HCT116 (cell line): Measurements from ENCODE around the gene PIK3CB. TPM values are rescaled to one million over a fixed set of nuclear protein-coding genes. Genes with fewer than 3 reads are reported as not detected.
A peak's percentile ranks its signal among the peaks of the same experiment; 100 is the strongest.

ENCODE experiments used
- ATAC-seq: fragments of 200-7000 bp; cut with Tn5 transposase; 2 replicates; pipeline ENCODE4 v1.9.1; 2020; ENCODE audit warnings: mild to moderate bottlenecking, moderate library complexity
- BruUV-seq: library from RNA; stranded (reverse); fragments of 400-500 nt; replicated peaks from 2 replicates; lab custom pipeline; 2021; lab: Mats Ljungman, UMichigan
- CTCF ChIA-PET: fragments of 300-600 bp; sonication (Branson Sonifier 250); formaldehyde crosslinking; loops from one replicate; lab custom pipeline; 2021; ENCODE audit warnings: antibody characterized with exemption; lab: Charles Lee
- POLR2A ChIA-PET: fragments of 300-600, 350-600 bp; sonication (Branson Sonifier 250); formaldehyde crosslinking; loops from one replicate; lab custom pipeline; 2021; ENCODE audit warnings: antibody characterized with exemption; lab: Charles Lee
- RAD21 ChIA-PET, 2 experiments: fragments of 300-600 bp; sonication (Branson Sonifier 250); formaldehyde crosslinking; loops; one replicate each; lab custom pipeline; 2023; ENCODE audit warnings: low total read pairs in 2 of 2; ENCODE audit not compliant: uncharacterized antibody in 2 of 2, unreplicated experiment in 2 of 2, low non-redundant PET in 1 of 2; lab: Charles Lee
- DNase-seq: peaks from one replicate; pipeline ENCODE4 v3.0.0-alpha.2; 2010; ENCODE audit warnings: low read depth, low spot score
- H2AFZ ChIP-seq: fragments of 200-600 bp; shearing (Covaris generic), sonication (generic); 2 replicates; pipeline ENCODE4 v1.6.1; 2017; ENCODE audit warnings: low read depth, mixed run types, mixed read lengths, antibody characterized with exemption, low read length; ENCODE audit not compliant: poor library complexity, severe bottlenecking
- H3K27ac ChIP-seq: 2 replicates; pipeline ENCODE4 v1.5.1; 2012; ENCODE audit warnings: low read depth, low read length
- H3K27me3 ChIP-seq: fragments of 200-600 bp; sonication (generic); 2 replicates; pipeline ENCODE4 v1.6.1; 2016; ENCODE audit warnings: mixed run types, low read length, mixed read lengths; ENCODE audit not compliant: insufficient read depth
- H3K36me3 ChIP-seq, 2 experiments: fragments of 200-500 bp in 1 of 2; fragments of 200-600 bp in 1 of 2; sonication (Bioruptor generic) in 1 of 2; sonication (generic) in 1 of 2; 2 replicates each; pipeline versions ENCODE4 v1.5.1 to v1.6.1; 2014 to 2016; ENCODE audit warnings: low read length in 2 of 2, inconsistent platforms in 1 of 2, mixed read lengths in 1 of 2, mixed run types in 1 of 2; ENCODE audit not compliant: insufficient read depth in 2 of 2, control insufficient read depth in 1 of 2
- H3K4me1 ChIP-seq, 2 experiments: fragments of 200-600 bp in 1 of 2; sonication (generic) in 1 of 2; 2 replicates each; pipeline versions ENCODE4 v1.5.1 to v1.6.1; 2012 to 2017; ENCODE audit warnings: low read length in 2 of 2, inconsistent platforms in 1 of 2, mild to moderate bottlenecking in 1 of 2, mixed read lengths in 1 of 2, mixed run types in 1 of 2, moderate library complexity in 1 of 2; ENCODE audit not compliant: insufficient read depth in 2 of 2, control insufficient read depth in 1 of 2
- H3K4me2 ChIP-seq: fragments of 200-600 bp; sonication (generic); 2 replicates; pipeline ENCODE4 v1.6.1; 2017; ENCODE audit warnings: mixed run types, low read length, mixed read lengths
- H3K4me3 ChIP-seq, 2 experiments: fragments of 200-600 bp in 1 of 2; sonication (generic) in 1 of 2; replicated peaks in 1 of 2; 2 replicates each; pipeline ENCODE4 v1.5.1; 2011 to 2016; ENCODE audit warnings: low read length in 2 of 2, control low read depth in 1 of 2, low read depth in 1 of 2, mild to moderate bottlenecking in 1 of 2, mixed read lengths in 1 of 2, mixed run types in 1 of 2
- H3K79me2 ChIP-seq: fragments of 200-600 bp; sonication (generic); 2 replicates; pipeline ENCODE4 v1.6.1; 2017; ENCODE audit warnings: mild to moderate bottlenecking, mixed run types, low read length, moderate library complexity, mixed read lengths; ENCODE audit not compliant: insufficient read depth
- H3K9ac ChIP-seq: fragments of 200-600 bp; sonication (generic); 2 replicates; pipeline ENCODE4 v1.6.1; 2016; ENCODE audit warnings: low read length, mixed read lengths
- H3K9me2 ChIP-seq: fragments of 200-600 bp; sonication (generic), shearing (Covaris generic); 2 replicates; pipeline ENCODE4 v1.6.1; 2017; ENCODE audit warnings: mixed run types, mild to moderate bottlenecking, moderate library complexity; ENCODE audit not compliant: insufficient read depth
- H3K9me3 ChIP-seq, 2 experiments: fragments of 200-500 bp in 1 of 2; fragments of 200-600 bp in 1 of 2; sonication (Bioruptor generic) in 1 of 2; sonication (generic) in 1 of 2; 2 replicates each; pipeline ENCODE4 v1.6.1; 2014 to 2017; ENCODE audit warnings: low read length in 2 of 2, mixed read lengths in 2 of 2, inconsistent platforms in 1 of 2, low read depth in 1 of 2, mild to moderate bottlenecking in 1 of 2, mixed run types in 1 of 2, moderate library complexity in 1 of 2; ENCODE audit not compliant: control insufficient read depth in 1 of 2, insufficient read depth in 1 of 2
- H4K20me1 ChIP-seq: fragments of 200-600 bp; sonication (generic), shearing (Covaris generic); 2 replicates; pipeline ENCODE4 v1.6.1; 2017; ENCODE audit warnings: mixed run types, mild to moderate bottlenecking, moderate library complexity; ENCODE audit not compliant: insufficient read depth
- CEBPB ChIP-seq: IDR thresholded peaks from 2 replicates; pipeline ENCODE4 v1.6.1; 2012; ENCODE audit warnings: low read depth
- EZH2 ChIP-seq: fragments of 200-600 bp; sonication (generic); IDR thresholded peaks from 2 replicates; pipeline ENCODE4 v1.6.1; 2017; ENCODE audit warnings: antibody characterized with exemption, mixed run types
- FOSL1 ChIP-seq: IDR thresholded peaks from 2 replicates; pipeline ENCODE4 v1.6.1; 2012; ENCODE audit warnings: low read depth
- JUND ChIP-seq: IDR thresholded peaks from 2 replicates; pipeline ENCODE4 v1.6.1; 2012
- POLR2A ChIP-seq: IDR thresholded peaks from 2 replicates; pipeline ENCODE4 v1.7.0; 2011; ENCODE audit warnings: borderline replicate concordance; ENCODE audit not compliant: insufficient read depth, insufficient read length; ENCODE audit errors: extremely low read depth
- RAD21 ChIP-seq: IDR thresholded peaks from 2 replicates; pipeline ENCODE4 v1.6.1; 2012; ENCODE audit warnings: low read depth, mild to moderate bottlenecking
- SIN3A ChIP-seq: IDR thresholded peaks from 2 replicates; pipeline ENCODE4 v1.6.1; 2012; ENCODE audit warnings: low read depth
- SRF ChIP-seq: IDR thresholded peaks from 2 replicates; pipeline ENCODE4 v1.6.1; 2012; ENCODE audit warnings: low read depth
- TCF7L2 ChIP-seq: IDR thresholded peaks from 2 replicates; pipeline ENCODE4 v1.7.0; 2011; ENCODE audit warnings: borderline replicate concordance, inconsistent platforms; ENCODE audit not compliant: insufficient read depth, insufficient read length; ENCODE audit errors: extremely low read depth
- YY1 ChIP-seq: IDR thresholded peaks from 2 replicates; pipeline ENCODE4 v1.6.1; 2011; ENCODE audit warnings: low read length, low read depth, moderate library complexity, mild to moderate bottlenecking; ENCODE audit not compliant: insufficient replicate concordance; ENCODE audit errors: extremely low read depth
- ZFX ChIP-seq: fragments of 450-650 bp; IDR thresholded peaks from 2 replicates; pipeline ENCODE4 v1.6.1; 2017
- ZNF274 ChIP-seq: fragments of 200-500 bp; sonication (Bioruptor generic); IDR thresholded peaks from 2 replicates; pipeline ENCODE4 v1.6.1; 2014; ENCODE audit warnings: mild to moderate bottlenecking, low read depth, low read length, inconsistent platforms
- intact Hi-C: fragments of 100-400 bp; cut with micrococcal nuclease; formaldehyde crosslinking; loops from 2 replicates; pipeline ENCODE4 v1.10.0; 2022
- total RNA-seq: library from RNA; stranded (reverse); gene quantifications from one replicate; pipeline ENCODE4 v1.2.1, GENCODE V29; 2021; ENCODE audit not compliant: unreplicated experiment
- TF ChIP-seq, protein P1 (sequence below): IDR thresholded peaks from 2 replicates; pipeline ENCODE4 v1.6.1; 2011; ENCODE audit warnings: mild to moderate bottlenecking, low read length, moderate library complexity; ENCODE audit not compliant: insufficient replicate concordance; ENCODE audit errors: extremely low read depth
- TF ChIP-seq, protein P2 (sequence below): IDR thresholded peaks from 2 replicates; pipeline ENCODE4 v1.6.1; 2012
- TF ChIP-seq, protein P3 (sequence below), 3 experiments: fragments of 200-600 bp in 1 of 3; sonication (generic) in 1 of 3; IDR thresholded peaks in 2 of 3; conservative IDR thresholded peaks in 1 of 3; 2 replicates each; pipeline ENCODE4 v1.5.1; 2012 to 2017; ENCODE audit warnings: low read depth in 2 of 3, low read length in 2 of 3, antibody characterized with exemption in 1 of 3, borderline replicate concordance in 1 of 3, control low read depth in 1 of 3, mild to moderate bottlenecking in 1 of 3, mixed read lengths in 1 of 3, mixed run types in 1 of 3, moderate library complexity in 1 of 3; ENCODE audit not compliant: insufficient read depth in 1 of 3

Gene PIK3CB
- total RNA-seq, 1 experiment from 2014 or later, result 44.3 TPM

DNA sequence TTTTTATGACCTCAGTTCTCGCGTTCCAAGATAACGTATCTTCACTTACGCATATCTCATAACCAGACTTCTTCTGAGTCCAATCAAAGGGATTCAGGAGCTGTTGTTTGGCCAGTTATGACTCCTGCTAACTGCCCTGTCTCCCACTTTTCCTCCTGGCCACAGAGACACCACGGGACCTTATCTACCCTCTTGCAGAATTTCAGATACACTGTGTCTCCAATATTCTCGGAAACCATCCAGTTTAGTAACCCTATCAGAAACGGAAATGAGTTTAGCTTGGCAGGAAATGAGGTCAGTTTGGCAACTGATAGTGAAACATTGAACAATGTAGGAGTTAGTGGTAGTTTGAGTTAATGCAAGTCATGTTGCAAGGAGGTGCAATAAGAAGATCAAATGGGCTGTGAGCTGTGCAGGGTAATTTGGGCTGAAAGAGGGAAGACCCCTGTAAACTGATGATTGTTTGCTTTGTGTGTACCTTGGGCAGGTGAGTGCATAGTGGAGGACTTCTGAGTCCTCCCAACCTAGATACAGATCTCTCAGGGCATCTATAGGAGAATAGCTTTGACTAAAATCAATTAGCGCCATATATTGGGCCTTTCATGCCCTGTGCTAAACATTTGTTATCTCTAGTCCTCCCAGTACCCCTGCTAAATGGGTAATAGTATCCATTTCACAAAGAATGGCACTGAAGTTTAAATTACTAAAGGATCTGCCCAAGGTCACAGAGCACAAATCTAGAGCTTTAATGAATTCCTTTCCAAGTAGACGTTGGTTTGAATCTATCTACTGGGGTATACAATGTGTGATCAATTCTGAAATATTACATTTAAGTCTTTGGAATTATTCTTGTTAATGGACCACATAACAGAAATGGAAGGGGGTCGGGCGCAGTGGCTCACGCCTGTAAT, 41.3 kb upstream of the PIK3CB start:
- no peak for DNase-seq
- ChIA-PET RAD21 (no interaction called here), POLR2A (no interaction called here), CTCF (no interaction called here)
- Histone ChIP-seq H2AFZ (peak overlapping the region; percentile 11), H3K27ac (no peak overlapping the region), H3K9me3 (no peaks in the 10 kb centered on the region), H3K27me3 (no peaks in the 10 kb centered on the region), H3K9ac (no peak overlapping the region), H3K9me2 (no peaks in the 10 kb centered on the region), H4K20me1 (no peaks in the 10 kb centered on the region), H3K4me3 (no peak overlapping the region), H3K4me1 (no peaks in the 10 kb centered on the region), H3K36me3 (no peaks in the 10 kb centered on the region), H3K79me2 (no peaks in the 10 kb centered on the region), H3K4me2 (no peak overlapping the region)
- intact Hi-C loops, result no loop called here
- BruUV-seq, result no TSS peak
- TF ChIP-seq SRF (no peak), ZNF274 (no peak), JUND (no peak), CEBPB (no peak), TCF7L2 (no peak), SIN3A (no peak), ZFX (no peak), POLR2A (no peak), RAD21 (no peak), FOSL1 (no peak), EZH2 (no peak), YY1 (no peak)
- TF ChIP-seq, protein P1, sequence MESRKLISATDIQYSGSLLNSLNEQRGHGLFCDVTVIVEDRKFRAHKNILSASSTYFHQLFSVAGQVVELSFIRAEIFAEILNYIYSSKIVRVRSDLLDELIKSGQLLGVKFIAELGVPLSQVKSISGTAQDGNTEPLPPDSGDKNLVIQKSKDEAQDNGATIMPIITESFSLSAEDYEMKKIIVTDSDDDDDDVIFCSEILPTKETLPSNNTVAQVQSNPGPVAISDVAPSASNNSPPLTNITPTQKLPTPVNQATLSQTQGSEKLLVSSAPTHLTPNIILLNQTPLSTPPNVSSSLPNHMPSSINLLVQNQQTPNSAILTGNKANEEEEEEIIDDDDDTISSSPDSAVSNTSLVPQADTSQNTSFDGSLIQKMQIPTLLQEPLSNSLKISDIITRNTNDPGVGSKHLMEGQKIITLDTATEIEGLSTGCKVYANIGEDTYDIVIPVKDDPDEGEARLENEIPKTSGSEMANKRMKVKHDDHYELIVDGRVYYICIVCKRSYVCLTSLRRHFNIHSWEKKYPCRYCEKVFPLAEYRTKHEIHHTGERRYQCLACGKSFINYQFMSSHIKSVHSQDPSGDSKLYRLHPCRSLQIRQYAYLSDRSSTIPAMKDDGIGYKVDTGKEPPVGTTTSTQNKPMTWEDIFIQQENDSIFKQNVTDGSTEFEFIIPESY, result no peak
- TF ChIP-seq, protein P2, sequence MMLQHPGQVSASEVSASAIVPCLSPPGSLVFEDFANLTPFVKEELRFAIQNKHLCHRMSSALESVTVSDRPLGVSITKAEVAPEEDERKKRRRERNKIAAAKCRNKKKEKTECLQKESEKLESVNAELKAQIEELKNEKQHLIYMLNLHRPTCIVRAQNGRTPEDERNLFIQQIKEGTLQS, result no peak
- TF ChIP-seq, protein P3, sequence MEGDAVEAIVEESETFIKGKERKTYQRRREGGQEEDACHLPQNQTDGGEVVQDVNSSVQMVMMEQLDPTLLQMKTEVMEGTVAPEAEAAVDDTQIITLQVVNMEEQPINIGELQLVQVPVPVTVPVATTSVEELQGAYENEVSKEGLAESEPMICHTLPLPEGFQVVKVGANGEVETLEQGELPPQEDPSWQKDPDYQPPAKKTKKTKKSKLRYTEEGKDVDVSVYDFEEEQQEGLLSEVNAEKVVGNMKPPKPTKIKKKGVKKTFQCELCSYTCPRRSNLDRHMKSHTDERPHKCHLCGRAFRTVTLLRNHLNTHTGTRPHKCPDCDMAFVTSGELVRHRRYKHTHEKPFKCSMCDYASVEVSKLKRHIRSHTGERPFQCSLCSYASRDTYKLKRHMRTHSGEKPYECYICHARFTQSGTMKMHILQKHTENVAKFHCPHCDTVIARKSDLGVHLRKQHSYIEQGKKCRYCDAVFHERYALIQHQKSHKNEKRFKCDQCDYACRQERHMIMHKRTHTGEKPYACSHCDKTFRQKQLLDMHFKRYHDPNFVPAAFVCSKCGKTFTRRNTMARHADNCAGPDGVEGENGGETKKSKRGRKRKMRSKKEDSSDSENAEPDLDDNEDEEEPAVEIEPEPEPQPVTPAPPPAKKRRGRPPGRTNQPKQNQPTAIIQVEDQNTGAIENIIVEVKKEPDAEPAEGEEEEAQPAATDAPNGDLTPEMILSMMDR (IDR thresholded peaks at IDR 0.05 in 2 of 3, conservative IDR thresholded peaks at IDR 0.05 in 1 of 3; ENCODE audit: borderline replicate concordance in 1 of 3, insufficient read depth in 1 of 3, low read depth in 2 of 3, low read length in 2 of 3), result no peak
- no peak for ATAC-seq
